B cell (primary cell): ENCODE data around the gene RHOT2. TPM values are rescaled to one million over a fixed set of nuclear protein-coding genes. Genes with fewer than 3 reads are reported as not detected.

Source experiments
- ATAC-seq: fragments of 200-7000 bp; cut with Tn5 transposase; one replicate; pipeline ENCODE4 v1.10.0; 2021; ENCODE audit warnings: low read depth, mild to moderate bottlenecking, moderate number of reproducible peaks, moderate library complexity
- CTCF ChIA-PET: fragments of 350-600 bp; sonication (Branson Sonifier 250); formaldehyde crosslinking; loops from one replicate; lab custom pipeline; 2021; ENCODE audit warnings: antibody characterized with exemption, inconsistent platforms; lab: Charles Lee
- POLR2A ChIA-PET: fragments of 350-600 bp; sonication (Branson Sonifier 250); formaldehyde crosslinking; loops from one replicate; lab custom pipeline; 2021; ENCODE audit warnings: antibody characterized with exemption; lab: Charles Lee
- DNase-seq: peaks from one replicate; pipeline ENCODE4 v3.0.0; 2013
- H2AFZ ChIP-seq: 2 replicates; pipeline ENCODE4 v1.6.1; 2012; ENCODE audit warnings: mild to moderate bottlenecking, low read depth, low read length; ENCODE audit not compliant: insufficient read depth, poor library complexity, severe bottlenecking
- H3K27ac ChIP-seq, 2 donors: 1 replicate in 1 of 2; 2 replicates in 1 of 2; pipeline ENCODE4 v1.5.1; 2012 to 2013; ENCODE audit warnings: low read length in 2 of 2, mild to moderate bottlenecking in 2 of 2, moderate library complexity in 1 of 2
- H3K27me3 ChIP-seq, 4 experiments: fragments of 200-600 bp in 1 of 4; sonication (generic) in 1 of 4; replicated peaks in 1 of 4; 1 replicate in 2 of 4; 2 replicates in 2 of 4; pipeline versions ENCODE4 v1.6.1 to v1.7.0; 2013 to 2016; ENCODE audit warnings: low read length in 3 of 4, mild to moderate bottlenecking in 2 of 4, mixed read lengths in 1 of 4, moderate library complexity in 1 of 4; ENCODE audit not compliant: insufficient read depth in 4 of 4, control insufficient read depth in 3 of 4; ENCODE audit errors: control extremely low read depth in 1 of 4
- H3K36me3 ChIP-seq, 2 experiments: replicated peaks in 1 of 2; 1 replicate in 1 of 2; 2 replicates in 1 of 2; pipeline versions ENCODE4 v1.6.1 to v1.7.1; 2013; ENCODE audit warnings: low read length in 1 of 2; ENCODE audit not compliant: insufficient read depth in 2 of 2, control insufficient read depth in 1 of 2; ENCODE audit errors: control extremely low read depth in 1 of 2, extremely low read depth in 1 of 2
- H3K4me1 ChIP-seq, 2 donors: fragments of 200-600 bp in 1 of 2; sonication (generic) in 1 of 2; 1 replicate in 1 of 2; 2 replicates in 1 of 2; pipeline versions ENCODE4 v1.5.1 to v1.6.1; 2013 to 2017; ENCODE audit warnings: low read length in 2 of 2; ENCODE audit not compliant: control insufficient read depth in 2 of 2, insufficient read depth in 2 of 2
- H3K4me2 ChIP-seq: replicated peaks from 2 replicates; pipeline ENCODE3; 2012; ENCODE audit warnings: mild to moderate bottlenecking, low read depth, low read length; ENCODE audit not compliant: poor library complexity, severe bottlenecking
- H3K4me3 ChIP-seq, 5 experiments: fragments of 200-600 bp in 1 of 5; sonication (generic) in 1 of 5; 1 replicate in 3 of 5; 2 replicates in 2 of 5; pipeline versions ENCODE4 v1.5.1 to v1.7.0; 2011 to 2016; ENCODE audit warnings: low read length in 4 of 5, mild to moderate bottlenecking in 4 of 5, low read depth in 2 of 5, control low read depth in 1 of 5, moderate library complexity in 1 of 5; ENCODE audit not compliant: insufficient read depth in 1 of 5; ENCODE audit errors: control extremely low read depth in 1 of 5, extremely low read depth in 1 of 5
- H3K79me2 ChIP-seq: fragments of 200-600 bp; sonication (generic); one replicate; pipeline ENCODE4 v1.6.0; 2016; ENCODE audit warnings: low read length; ENCODE audit not compliant: control insufficient read depth, insufficient read depth
- H3K9ac ChIP-seq: fragments of 200-600 bp; sonication (generic); 2 replicates; pipeline ENCODE4 v1.6.1; 2017; ENCODE audit warnings: mild to moderate bottlenecking, low read length, moderate library complexity
- H3K9me3 ChIP-seq, 3 donors: one replicate each; pipeline versions ENCODE4 v1.6.1 to v1.7.1; 2013; ENCODE audit warnings: low read length in 2 of 3; ENCODE audit not compliant: control insufficient read depth in 2 of 3, insufficient read depth in 1 of 3; ENCODE audit errors: control extremely low read depth in 1 of 3
- H4K20me1 ChIP-seq: 2 replicates; pipeline ENCODE4 v1.6.0; 2012; ENCODE audit warnings: mild to moderate bottlenecking, low read length; ENCODE audit not compliant: insufficient read depth, control insufficient read depth, poor library complexity, severe bottlenecking
- H3K27ac Mint-ChIP-seq: one replicate; pipeline ENCODE4 v1.8.0; 2021; ENCODE audit warnings: mixed read lengths
- H3K27me3 Mint-ChIP-seq: one replicate; pipeline ENCODE4 v1.8.0; 2021; ENCODE audit warnings: mixed read lengths
- H3K4me1 Mint-ChIP-seq: one replicate; pipeline ENCODE4 v1.8.0; 2021; ENCODE audit warnings: mixed read lengths
- H3K4me3 Mint-ChIP-seq: one replicate; pipeline ENCODE4 v1.8.0; 2021; ENCODE audit warnings: mixed read lengths
- H3K9me3 Mint-ChIP-seq: one replicate; pipeline ENCODE4 v1.8.0; 2022; ENCODE audit warnings: mixed read lengths; ENCODE audit not compliant: insufficient read depth
- CTCF ChIP-seq: fragments of 200-600 bp; IDR thresholded peaks from one replicate; pipeline ENCODE4 v1.8.0; 2022; ENCODE audit warnings: antibody characterized with exemption, mild to moderate bottlenecking
- EZH2 ChIP-seq: IDR thresholded peaks from 2 replicates; pipeline ENCODE4 v1.6.1; 2012; ENCODE audit warnings: borderline replicate concordance, low read depth, mild to moderate bottlenecking, moderate library complexity, low read length; ENCODE audit not compliant: insufficient read depth, poor library complexity, severe bottlenecking
- WGBS: methylation state at CpG from one replicate; pipeline ENCODE4 v1.1.5; 2013; ENCODE audit warnings: missing lambda C conversion rate; ENCODE audit not compliant: insufficient coverage; 5-methylcytosine and 5-hydroxymethylcytosine counted together
- intact Hi-C: fragments of 100-400 bp; cut with micrococcal nuclease; formaldehyde crosslinking; loops from one replicate; pipeline ENCODE4 v1.10.0; 2022
- polyA plus RNA-seq: library from polyadenylated mRNA; depleted of rRNA; stranded (reverse); fragments of >200 nt; gene quantifications from 2 replicates; pipeline ENCODE4 v1.2.3, GENCODE V29; 2012
- total RNA-seq, 2 donors: library from RNA; stranded (reverse); fragments of 120-200 nt in 1 of 2; gene quantifications; 1 replicate in 1 of 2; 2 replicates in 1 of 2; pipeline versions ENCODE4 v1.2.3 to v1.2.4, GENCODE V29; 2013 to 2022

The RHOT2 gene
- total and polyA plus RNA-seq, 2 donors (not counting 1 experiment from before 2014, with no cell fraction given): 207 to 461 TPM

GRCh38 chr16:676913-677312 lies 9.0 kb downstream of the RHOT2 start:
- ChIA-PET POLR2A (no interaction called here), CTCF (no interaction called here)
- ATAC-seq (no peak), DNase-seq (peak; percentile 56)
- Histone ChIP-seq H3K4me1 (peaks cover 22 to 45% of the 10 kb centered on the region in 2 donors), H3K79me2 (peaks cover 12% of the 10 kb centered on the region), H3K9ac (no peak overlapping the region), H3K36me3 (peaks cover 0 to 17% of the 10 kb centered on the region in 2 experiments), H2AFZ (no peak overlapping the region), H3K27ac (no peak overlapping the region), H3K4me3 (no peak overlapping the region), H3K9me3 (peaks cover 0 to 7% (median 0%) of the 10 kb centered on the region in 3 donors), H3K4me2 (peak overlapping the region; percentile 12), H4K20me1 (peaks cover 13% of the 10 kb centered on the region), H3K27me3 (peaks cover 0 to 25% (median 11%) of the 10 kb centered on the region in 4 experiments)
- TF ChIP-seq EZH2 (no peak), CTCF (no peak)
- intact Hi-C loops: loop anchor here (5.0 kb wide), 1 partner anchor 1000 kb away; the partner anchor contains the start of gene JPT2
- Mint-ChIP-seq H3K4me3 (no peak overlapping the region), H3K27me3 (peaks cover 6% of the 10 kb centered on the region), H3K4me1 (peaks cover 35% of the 10 kb centered on the region), H3K9me3 (no peaks in the 10 kb centered on the region), H3K27ac (no peak overlapping the region)
- WGBS: 77% methylated on average over 23 of the region's 23 CpGs

GRCh38 chr16:677316-678190 lies 9.6 kb downstream of the RHOT2 start:
- peak overlapping the region; percentile 12 for H3K4me2 ChIP-seq
- intact Hi-C loops: loop anchor here (2.0 to 5.0 kb wide), 2 partner anchors 89 to 1000 kb away; partner anchors contain the start of gene JPT2
- ChIA-PET POLR2A (no interaction called here), CTCF (no interaction called here)
- H3K27ac ChIP-seq: no peak overlapping the region
- H3K4me1 Mint-ChIP-seq: peaks cover 39% of the 10 kb centered on the region
- peaks cover 18% of the 10 kb centered on the region for H3K79me2 ChIP-seq
- TF ChIP-seq CTCF (no peak), EZH2 (no peak)
- H3K27ac Mint-ChIP-seq: no peak overlapping the region
- H3K36me3 ChIP-seq: peaks cover 0 to 18% of the 10 kb centered on the region in 2 experiments
- peaks cover 0 to 7% (median 0%) of the 10 kb centered on the region in 3 donors for H3K9me3 ChIP-seq
- H3K4me1 ChIP-seq: peaks cover 22 to 49% of the 10 kb centered on the region in 2 donors
- no peak overlapping the region for H3K9ac ChIP-seq
- ATAC-seq: no peak
- no peak overlapping the region for H3K4me3 ChIP-seq
- H3K4me3 Mint-ChIP-seq: no peak overlapping the region
- H3K27me3 ChIP-seq: peaks cover 0 to 25% (median 11%) of the 10 kb centered on the region in 4 experiments
- peaks cover 6% of the 10 kb centered on the region for H3K27me3 Mint-ChIP-seq
- peaks cover 19% of the 10 kb centered on the region for H4K20me1 ChIP-seq
- DNase-seq: no peak
- H3K9me3 Mint-ChIP-seq: no peaks in the 10 kb centered on the region
- WGBS: 76% methylated on average over 53 of the region's 57 CpGs
- H2AFZ ChIP-seq: no peak overlapping the region
